PC-3 (cell line): ENCODE measurements around the gene ADAM11.

ENCODE experiments used
- EZH2 ChIP-seq: fragments of 300-600 bp; sonication (generic); IDR thresholded peaks from one replicate; pipeline ENCODE4 v1.6.1; 2017; ENCODE audit warnings: antibody characterized with exemption, mild to moderate bottlenecking, low read length; ENCODE audit not compliant: unreplicated experiment
- EZH2phosphoT487 ChIP-seq: fragments of 300-600 bp; sonication (generic); IDR thresholded peaks from 2 replicates; pipeline ENCODE4 v1.6.1; 2018; ENCODE audit warnings: mild to moderate bottlenecking, antibody characterized with exemption, low read length, borderline replicate concordance
- TF ChIP-seq, protein P1 (sequence below): fragments of 300-600 bp; sonication (generic); conservative IDR thresholded peaks from 2 replicates; pipeline ENCODE4 v1.5.1; 2017; ENCODE audit warnings: antibody characterized with exemption, low read depth, mild to moderate bottlenecking, low read length

DNA sequence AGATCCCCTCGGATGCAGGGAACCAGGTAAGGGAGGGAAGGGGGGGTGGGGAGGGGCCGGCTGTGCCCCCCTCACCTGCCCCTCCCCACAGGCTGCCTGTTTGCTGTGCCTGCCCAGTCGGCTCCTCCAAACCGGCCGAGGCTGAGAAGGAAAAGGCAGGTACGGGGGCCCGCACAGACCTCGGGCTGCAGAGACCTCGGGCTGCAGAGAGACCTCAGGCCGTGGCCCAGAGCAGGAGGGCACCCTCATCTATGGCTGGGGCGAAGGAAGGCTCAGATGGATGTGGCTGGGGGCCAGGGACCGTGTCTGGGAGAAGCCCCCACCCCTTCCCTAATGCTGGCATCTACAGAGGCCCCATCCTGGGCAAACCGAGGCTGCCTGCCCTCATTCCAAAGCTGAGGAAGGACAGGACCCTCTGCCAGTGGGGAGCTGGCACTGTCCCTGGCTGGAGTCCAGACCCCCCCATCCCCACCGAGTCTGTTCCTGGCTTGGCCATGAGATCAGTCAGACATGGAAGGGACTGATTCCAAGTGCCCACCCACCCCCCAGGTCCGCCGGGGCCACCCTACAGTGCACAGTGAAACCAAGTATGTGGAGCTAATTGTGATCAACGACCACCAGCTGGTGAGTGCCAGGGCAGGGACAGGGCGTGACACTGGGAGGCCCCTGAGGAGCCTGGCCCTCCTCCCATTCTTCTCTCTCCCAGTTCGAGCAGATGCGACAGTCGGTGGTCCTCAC lies 13.7 kb downstream of the ADAM11 start:
- TF ChIP-seq, protein P1, sequence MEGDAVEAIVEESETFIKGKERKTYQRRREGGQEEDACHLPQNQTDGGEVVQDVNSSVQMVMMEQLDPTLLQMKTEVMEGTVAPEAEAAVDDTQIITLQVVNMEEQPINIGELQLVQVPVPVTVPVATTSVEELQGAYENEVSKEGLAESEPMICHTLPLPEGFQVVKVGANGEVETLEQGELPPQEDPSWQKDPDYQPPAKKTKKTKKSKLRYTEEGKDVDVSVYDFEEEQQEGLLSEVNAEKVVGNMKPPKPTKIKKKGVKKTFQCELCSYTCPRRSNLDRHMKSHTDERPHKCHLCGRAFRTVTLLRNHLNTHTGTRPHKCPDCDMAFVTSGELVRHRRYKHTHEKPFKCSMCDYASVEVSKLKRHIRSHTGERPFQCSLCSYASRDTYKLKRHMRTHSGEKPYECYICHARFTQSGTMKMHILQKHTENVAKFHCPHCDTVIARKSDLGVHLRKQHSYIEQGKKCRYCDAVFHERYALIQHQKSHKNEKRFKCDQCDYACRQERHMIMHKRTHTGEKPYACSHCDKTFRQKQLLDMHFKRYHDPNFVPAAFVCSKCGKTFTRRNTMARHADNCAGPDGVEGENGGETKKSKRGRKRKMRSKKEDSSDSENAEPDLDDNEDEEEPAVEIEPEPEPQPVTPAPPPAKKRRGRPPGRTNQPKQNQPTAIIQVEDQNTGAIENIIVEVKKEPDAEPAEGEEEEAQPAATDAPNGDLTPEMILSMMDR, result no peak
- TF ChIP-seq EZH2, result no peak
- TF ChIP-seq EZH2phosphoT487, result no peak
